GM12878 (cell line): Measurements from ENCODE around the gene BTK.

Experiments used
- EGR1 ChIP-seq, 2 experiments: IDR thresholded peaks; 1 replicate in 1 of 2; 2 replicates in 1 of 2; pipeline ENCODE4 v1.6.1; 2011 to 2012; ENCODE audit warnings: low read depth in 2 of 2, low read length in 2 of 2, borderline replicate concordance in 1 of 2, mild to moderate bottlenecking in 1 of 2, moderate library complexity in 1 of 2
- NR2C1 ChIP-seq: fragments of 450-650 bp; IDR thresholded peaks from 2 replicates; pipeline ENCODE4 v1.6.1; 2017; ENCODE audit warnings: antibody characterized with exemption, mild to moderate bottlenecking, moderate library complexity

GRCh38 chrX:101411984-101412383 is 26.0 kb upstream of the BTK start:
- TF ChIP-seq EGR1 (IDR thresholded peaks at IDR 0.05; ENCODE audit: borderline replicate concordance in 1 of 2, low read depth in 2 of 2, low read length in 2 of 2): no peak
- no peak for TF ChIP-seq NR2C1
